ENCODE measurements around the gene DICER1. TPM values are rescaled to one million over a fixed set of nuclear protein-coding genes. Genes with fewer than 3 reads are reported as not detected.
A peak's percentile ranks its signal among the peaks of the same experiment; 100 is the strongest.
"Not testable (repeated sequence)": the region's sequence is repeated elsewhere in the genome, so short reads cannot be mapped to it uniquely, and the experiment has no call there.

Gene DICER1, protein sequence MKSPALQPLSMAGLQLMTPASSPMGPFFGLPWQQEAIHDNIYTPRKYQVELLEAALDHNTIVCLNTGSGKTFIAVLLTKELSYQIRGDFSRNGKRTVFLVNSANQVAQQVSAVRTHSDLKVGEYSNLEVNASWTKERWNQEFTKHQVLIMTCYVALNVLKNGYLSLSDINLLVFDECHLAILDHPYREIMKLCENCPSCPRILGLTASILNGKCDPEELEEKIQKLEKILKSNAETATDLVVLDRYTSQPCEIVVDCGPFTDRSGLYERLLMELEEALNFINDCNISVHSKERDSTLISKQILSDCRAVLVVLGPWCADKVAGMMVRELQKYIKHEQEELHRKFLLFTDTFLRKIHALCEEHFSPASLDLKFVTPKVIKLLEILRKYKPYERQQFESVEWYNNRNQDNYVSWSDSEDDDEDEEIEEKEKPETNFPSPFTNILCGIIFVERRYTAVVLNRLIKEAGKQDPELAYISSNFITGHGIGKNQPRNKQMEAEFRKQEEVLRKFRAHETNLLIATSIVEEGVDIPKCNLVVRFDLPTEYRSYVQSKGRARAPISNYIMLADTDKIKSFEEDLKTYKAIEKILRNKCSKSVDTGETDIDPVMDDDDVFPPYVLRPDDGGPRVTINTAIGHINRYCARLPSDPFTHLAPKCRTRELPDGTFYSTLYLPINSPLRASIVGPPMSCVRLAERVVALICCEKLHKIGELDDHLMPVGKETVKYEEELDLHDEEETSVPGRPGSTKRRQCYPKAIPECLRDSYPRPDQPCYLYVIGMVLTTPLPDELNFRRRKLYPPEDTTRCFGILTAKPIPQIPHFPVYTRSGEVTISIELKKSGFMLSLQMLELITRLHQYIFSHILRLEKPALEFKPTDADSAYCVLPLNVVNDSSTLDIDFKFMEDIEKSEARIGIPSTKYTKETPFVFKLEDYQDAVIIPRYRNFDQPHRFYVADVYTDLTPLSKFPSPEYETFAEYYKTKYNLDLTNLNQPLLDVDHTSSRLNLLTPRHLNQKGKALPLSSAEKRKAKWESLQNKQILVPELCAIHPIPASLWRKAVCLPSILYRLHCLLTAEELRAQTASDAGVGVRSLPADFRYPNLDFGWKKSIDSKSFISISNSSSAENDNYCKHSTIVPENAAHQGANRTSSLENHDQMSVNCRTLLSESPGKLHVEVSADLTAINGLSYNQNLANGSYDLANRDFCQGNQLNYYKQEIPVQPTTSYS (N-terminal part only)
- total RNA-seq: 100 to 1,000 TPM; 104 to 115 TPM

DNA sequence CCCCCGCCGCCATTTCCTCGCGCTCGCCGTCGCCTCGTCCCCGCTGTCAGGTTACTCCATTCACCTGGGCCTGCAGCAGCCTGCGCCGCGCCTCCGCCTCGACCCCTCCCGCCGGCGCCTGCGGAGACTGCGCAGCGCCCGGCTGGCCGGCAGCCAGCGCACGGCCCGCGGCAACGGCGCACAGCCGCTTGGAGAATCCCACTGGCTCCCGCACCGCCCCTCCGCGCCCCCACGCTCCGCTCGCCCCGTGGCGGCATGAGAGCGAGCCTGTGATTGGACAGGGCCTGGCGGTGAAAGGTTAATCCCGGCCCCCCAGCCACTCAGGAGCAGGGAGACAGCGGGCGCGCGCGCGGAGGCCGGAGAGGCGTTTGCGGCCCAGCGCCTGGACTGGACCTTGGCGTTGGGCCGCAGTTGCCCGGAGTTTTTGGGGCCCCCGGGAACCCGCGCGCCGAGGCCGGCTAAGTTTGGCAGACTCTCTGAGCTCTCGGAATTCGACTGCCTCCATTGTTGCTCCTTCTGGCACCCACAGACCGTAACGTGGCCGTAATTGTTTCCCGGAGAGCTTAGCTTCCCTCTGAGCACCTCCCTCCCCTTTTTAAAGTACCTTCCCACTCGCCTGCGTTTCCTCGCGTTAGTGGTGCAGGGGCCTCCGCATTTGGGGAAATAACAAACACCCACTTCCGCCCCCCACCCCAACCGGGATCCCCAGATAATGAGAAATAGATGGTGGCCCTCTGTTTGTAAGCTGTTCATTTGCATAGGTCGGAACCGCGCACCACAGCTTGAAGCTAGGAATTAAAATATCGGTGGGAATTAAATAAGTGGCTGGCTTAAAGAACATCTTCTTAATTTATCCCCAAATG is at the start of gene DICER1:
Gene DICER1 (minus strand): TSS at position 203 of the 863 bp plus-strand sequence. CDS start 24,071 bp downstream, outside the sequence.
- Mint-ChIP-seq H3K27ac (peak within 1 kb of the TSS; percentile 98), H3K36me3 (peaks cover 4% of the 10 kb centered on the region), H3K9me3 (no peaks in the 10 kb centered on the region), H3K27me3 (no peaks in the 10 kb centered on the region), H3K4me3 (peak within 1 kb of the TSS; percentile 95), H3K4me1 (ENCODE audit: low read depth in 2 of 2) (peaks cover 33 to 36% of the 10 kb centered on the region in 2 donors)
- ATAC-seq: peak; percentile 91 to 95
- peak; percentile 97 for DNase-seq (ENCODE audit: low spot score)

GRCh38 chr14:95206534-95206933 is 49.2 kb upstream of the DICER1 start:
- H3K27ac Mint-ChIP-seq: no peak overlapping the region
- no peak for ATAC-seq

DNA sequence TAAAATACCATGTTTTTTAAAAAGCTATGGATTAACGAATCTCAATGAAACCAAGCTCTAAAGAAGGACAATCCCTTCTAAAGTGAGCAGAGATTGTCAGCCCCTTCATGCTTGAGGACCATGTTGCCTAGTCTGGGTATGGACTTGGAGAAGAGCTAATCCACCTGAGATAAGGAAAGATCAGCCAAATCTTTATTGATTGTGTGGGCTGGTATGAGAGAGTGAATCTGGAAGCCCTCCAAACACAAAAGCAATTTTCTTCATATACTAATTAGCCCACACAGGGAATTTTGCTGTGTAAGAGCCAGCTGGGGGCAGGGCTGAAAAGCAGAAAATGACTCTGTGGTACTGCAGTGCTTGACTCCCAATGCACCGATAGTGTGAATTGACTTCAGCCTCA is 47.4 kb upstream of the DICER1 start:
- no peaks in the 10 kb centered on the region for H3K9me3 Mint-ChIP-seq
- DNase-seq (ENCODE audit: low spot score) (no peak), ATAC-seq (no peak)
- H3K27me3 Mint-ChIP-seq: peaks cover 0 to 28% of the 10 kb centered on the region in 2 donors
- H3K4me1 Mint-ChIP-seq (ENCODE audit: low read depth in 2 of 2): no peaks in the 10 kb centered on the region
- no peak overlapping the region for H3K27ac Mint-ChIP-seq
- no peak overlapping the region for H3K4me3 Mint-ChIP-seq
- H3K36me3 Mint-ChIP-seq: no peaks in the 10 kb centered on the region

More at GRCh38 chr14:95206534-95206933, 49.2 kb upstream of the DICER1 start:
- H3K4me1 Mint-ChIP-seq (ENCODE audit: low read depth in 2 of 2): no peaks in the 10 kb centered on the region
- DNase-seq (ENCODE audit: low spot score): no peak
- H3K27me3 Mint-ChIP-seq: peaks cover 0 to 26% of the 10 kb centered on the region in 2 donors
- no peaks in the 10 kb centered on the region for H3K36me3 Mint-ChIP-seq
- no peak overlapping the region for H3K4me3 Mint-ChIP-seq
- no peaks in the 10 kb centered on the region for H3K9me3 Mint-ChIP-seq

DNA sequence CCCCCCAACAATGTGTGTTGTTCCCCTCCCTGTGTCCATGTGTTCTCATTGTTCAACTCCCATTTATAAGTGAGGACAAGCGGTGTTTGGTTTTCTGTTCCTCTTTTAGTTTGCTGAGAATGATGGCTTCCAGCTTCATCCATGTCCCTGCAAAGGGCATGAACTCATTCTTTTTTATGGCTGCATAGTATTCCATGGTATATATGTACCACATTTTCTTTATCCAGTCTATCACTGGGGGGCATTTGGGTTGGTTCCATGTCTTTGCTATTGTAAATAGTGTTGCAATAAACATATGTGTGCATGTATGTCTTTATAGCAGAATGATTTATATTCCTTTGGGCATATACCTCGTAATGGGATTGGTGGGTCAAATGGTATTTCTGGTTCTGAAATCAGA is 44.4 kb upstream of the DICER1 start:
- H3K36me3 Mint-ChIP-seq; H3K27ac Mint-ChIP-seq; H3K9me3 Mint-ChIP-seq; H3K4me3 Mint-ChIP-seq; ATAC-seq; DNase-seq (ENCODE audit: low spot score); H3K4me1 Mint-ChIP-seq (ENCODE audit: low read depth in 2 of 2): not testable (repeated sequence)
- H3K27me3 Mint-ChIP-seq: peaks cover 15 to 27% of the 10 kb centered on the region in 2 donors

GRCh38 chr14:95200404-95200803 is 43.1 kb upstream of the DICER1 start:
- peaks cover 17 to 23% of the 10 kb centered on the region in 2 donors for H3K27me3 Mint-ChIP-seq
- H3K27ac Mint-ChIP-seq: no peak overlapping the region
- H3K36me3 Mint-ChIP-seq: no peaks in the 10 kb centered on the region
- no peaks in the 10 kb centered on the region for H3K9me3 Mint-ChIP-seq
- H3K4me3 Mint-ChIP-seq: no peak overlapping the region
- H3K4me1 Mint-ChIP-seq (ENCODE audit: low read depth in 2 of 2): peaks cover 0 to 4% of the 10 kb centered on the region in 2 donors
- peak in 1 of 2 donors; percentile 13 for ATAC-seq
- no peak for DNase-seq (ENCODE audit: low spot score)

GRCh38 chr14:95199298-95199983 is 42.1 kb upstream of the DICER1 start:
- Mint-ChIP-seq H3K27ac (no peak overlapping the region), H3K4me3 (no peak overlapping the region), H3K9me3 (no peaks in the 10 kb centered on the region), H3K4me1 (ENCODE audit: low read depth in 2 of 2) (peaks cover 0 to 4% of the 10 kb centered on the region in 2 donors), H3K36me3 (no peaks in the 10 kb centered on the region), H3K27me3 (peaks cover 15 to 17% of the 10 kb centered on the region in 2 donors)
- ATAC-seq (no peak), DNase-seq (ENCODE audit: low spot score) (no peak)

DNA sequence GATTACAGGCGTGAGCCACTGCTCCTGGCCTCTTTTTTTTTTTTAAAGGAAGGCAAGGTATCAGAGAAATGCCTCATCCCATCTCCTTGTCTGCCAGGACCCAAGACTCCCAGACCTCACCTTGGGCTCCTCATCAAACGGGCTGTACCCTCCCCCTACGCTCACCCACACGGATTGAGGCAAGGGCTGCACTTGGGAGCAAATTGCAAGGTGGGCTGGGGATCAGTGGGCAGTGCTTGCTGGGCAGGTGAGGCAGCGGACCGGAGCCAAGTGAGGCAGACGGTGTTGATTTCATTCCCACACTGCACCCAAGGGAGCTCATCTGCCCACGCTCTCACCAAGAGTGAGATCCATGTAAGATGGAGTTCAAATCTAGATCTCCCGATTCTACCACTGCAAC is 41.0 kb upstream of the DICER1 start:
- Mint-ChIP-seq H3K9me3 (no peaks in the 10 kb centered on the region), H3K27ac (no peak overlapping the region), H3K36me3 (no peaks in the 10 kb centered on the region), H3K27me3 (peaks cover 15 to 17% of the 10 kb centered on the region in 2 donors), H3K4me3 (no peak overlapping the region), H3K4me1 (ENCODE audit: low read depth in 2 of 2) (peaks cover 0 to 4% of the 10 kb centered on the region in 2 donors)
- ATAC-seq (no peak), DNase-seq (ENCODE audit: low spot score) (no peak)

DNA sequence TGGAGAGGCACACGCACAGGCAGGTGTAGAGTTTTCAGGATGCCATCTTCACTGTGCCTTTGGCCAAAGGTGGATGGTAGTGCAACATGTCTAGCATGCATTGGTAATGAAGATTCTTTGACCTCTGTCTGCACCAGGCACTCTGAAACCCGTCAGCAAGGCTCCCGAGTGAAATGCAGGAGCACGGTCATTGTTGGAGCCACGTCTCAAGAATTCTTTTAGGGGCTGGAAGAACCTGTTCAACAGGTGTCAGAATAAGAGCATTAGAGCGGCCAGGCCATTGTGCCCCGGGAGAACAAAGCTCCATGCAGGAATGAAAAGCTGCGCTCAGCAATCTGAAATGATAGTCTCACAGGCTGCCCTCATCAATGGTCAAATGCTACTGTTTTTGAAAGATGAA is 40.2 kb upstream of the DICER1 start:
- no peak overlapping the region for H3K27ac Mint-ChIP-seq
- H3K4me1 Mint-ChIP-seq (ENCODE audit: low read depth in 2 of 2): peaks cover 0 to 4% of the 10 kb centered on the region in 2 donors
- no peaks in the 10 kb centered on the region for H3K9me3 Mint-ChIP-seq
- peaks cover 15 to 17% of the 10 kb centered on the region in 2 donors for H3K27me3 Mint-ChIP-seq
- no peak for ATAC-seq
- H3K36me3 Mint-ChIP-seq: no peaks in the 10 kb centered on the region
- no peak for DNase-seq (ENCODE audit: low spot score)
- no peak overlapping the region for H3K4me3 Mint-ChIP-seq

DNA sequence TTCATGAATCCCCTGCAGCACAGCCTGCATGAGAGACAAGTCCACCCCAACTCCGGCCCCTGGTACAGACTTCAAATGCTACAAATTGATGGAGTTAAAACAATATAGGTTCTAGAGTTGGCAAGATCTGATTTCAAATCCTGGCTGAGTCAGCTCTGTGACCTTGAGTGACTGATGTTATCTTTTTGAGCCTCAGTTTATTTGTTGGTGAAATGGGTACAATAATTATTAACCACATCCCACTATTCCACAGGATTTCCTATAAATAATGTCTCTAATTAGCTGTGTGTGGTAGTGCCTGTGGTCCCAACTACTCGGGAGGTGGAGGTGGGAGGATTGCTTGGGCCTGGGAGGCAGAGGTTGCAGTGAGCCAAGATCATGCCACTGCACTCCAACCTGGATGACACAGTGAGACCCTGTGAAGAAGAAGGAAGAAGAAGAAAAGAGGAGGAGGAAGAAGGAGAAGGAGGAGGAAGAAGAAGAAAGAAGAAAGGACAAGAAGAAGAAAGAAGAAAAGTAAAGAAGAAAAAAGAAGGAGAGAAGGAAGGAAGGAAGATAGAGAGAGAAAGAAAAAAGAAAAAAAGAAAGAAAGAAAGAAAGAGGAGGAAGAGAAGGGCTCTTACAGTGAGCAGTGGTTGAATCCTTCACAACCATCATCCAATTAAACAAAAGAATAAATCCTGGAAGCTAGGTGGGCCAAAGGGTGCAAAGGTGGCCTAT is 39.7 kb upstream of the DICER1 start:
- Mint-ChIP-seq H3K27ac (no peak overlapping the region), H3K4me3 (no peak overlapping the region), H3K27me3 (peaks cover 15 to 17% of the 10 kb centered on the region in 2 donors), H3K4me1 (ENCODE audit: low read depth in 2 of 2) (peaks cover 0 to 4% of the 10 kb centered on the region in 2 donors), H3K36me3 (no peaks in the 10 kb centered on the region), H3K9me3 (no peaks in the 10 kb centered on the region)
- no peak for DNase-seq (ENCODE audit: low spot score)
- no peak for ATAC-seq

DNA sequence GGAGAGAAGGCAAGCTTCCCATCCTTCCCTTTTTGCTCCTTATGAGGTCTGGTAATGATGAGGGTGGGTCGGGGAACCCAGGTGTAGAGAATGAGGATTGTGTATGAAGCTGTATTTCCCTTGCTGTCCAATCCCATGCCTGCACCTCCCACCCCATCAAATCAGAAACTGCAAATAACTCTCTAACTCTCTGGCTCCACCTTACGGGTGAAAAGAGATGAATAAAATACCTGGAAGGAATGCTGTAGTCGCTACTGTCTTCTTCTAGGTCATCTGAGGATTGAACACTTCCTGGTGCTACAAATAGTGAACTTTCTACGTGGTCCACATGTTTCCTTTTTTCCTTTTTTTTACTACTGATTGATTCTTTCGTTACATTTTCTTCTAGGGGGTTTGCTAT is 38.9 kb upstream of the DICER1 start:
- Mint-ChIP-seq H3K4me1 (ENCODE audit: low read depth in 2 of 2) (peaks cover under 1 to 4% of the 10 kb centered on the region in 2 donors), H3K27ac (no peak overlapping the region), H3K27me3 (peaks cover 12 to 17% of the 10 kb centered on the region in 2 donors), H3K9me3 (no peaks in the 10 kb centered on the region), H3K4me3 (no peak overlapping the region), H3K36me3 (no peaks in the 10 kb centered on the region)
- ATAC-seq (peak; percentile 43), DNase-seq (ENCODE audit: low spot score) (no peak)

- Mint-ChIP-seq H3K27ac (peak overlapping the region in 1 of 2 donors; percentile 3), H3K9me3 (no peaks in the 10 kb centered on the region), H3K4me1 (ENCODE audit: low read depth in 2 of 2) (peaks cover 4 to 6% of the 10 kb centered on the region in 2 donors), H3K27me3 (peaks cover 14 to 20% of the 10 kb centered on the region in 2 donors), H3K4me3 (no peak overlapping the region), H3K36me3 (no peaks in the 10 kb centered on the region)
- no peak for ATAC-seq
- DNase-seq (ENCODE audit: low spot score): no peak
Observed at GRCh38 chr14:95195031-95195430, 37.7 kb upstream of the DICER1 start.

DNA sequence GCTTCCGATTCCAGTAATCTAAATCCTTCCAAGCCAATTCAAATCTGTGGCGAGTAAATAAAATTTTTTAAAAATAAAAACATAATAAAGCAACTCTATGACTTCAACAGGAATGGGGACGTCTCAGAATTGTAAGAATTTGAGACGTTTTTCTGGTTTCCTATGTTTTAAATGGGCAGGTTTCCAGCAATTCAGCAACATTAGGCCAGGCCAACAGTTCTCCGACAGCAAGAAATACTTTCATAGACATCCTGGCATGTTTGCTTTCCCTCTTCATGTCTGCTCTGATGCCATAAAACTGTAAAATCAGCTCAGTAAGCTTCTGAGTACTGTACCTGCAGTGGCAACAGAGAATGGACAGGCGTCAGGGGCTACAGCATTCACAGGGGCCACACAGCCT is 35.8 kb upstream of the DICER1 start:
- no peak for ATAC-seq
- H3K4me3 Mint-ChIP-seq: no peak overlapping the region
- peaks cover 4 to 6% of the 10 kb centered on the region in 2 donors for H3K4me1 Mint-ChIP-seq (ENCODE audit: low read depth in 2 of 2)
- peaks cover 1% of the 10 kb centered on the region for H3K36me3 Mint-ChIP-seq
- H3K9me3 Mint-ChIP-seq: no peaks in the 10 kb centered on the region
- no peak for DNase-seq (ENCODE audit: low spot score)
- H3K27me3 Mint-ChIP-seq: peaks cover 15 to 24% of the 10 kb centered on the region in 2 donors
- no peak overlapping the region for H3K27ac Mint-ChIP-seq
